ENCODE measurements around the gene SRXN1.
"Not testable (repeated sequence)": the region's sequence is repeated elsewhere in the genome, so short reads cannot be mapped to it uniquely, and the experiment has no call there.

The SRXN1 gene

DNA sequence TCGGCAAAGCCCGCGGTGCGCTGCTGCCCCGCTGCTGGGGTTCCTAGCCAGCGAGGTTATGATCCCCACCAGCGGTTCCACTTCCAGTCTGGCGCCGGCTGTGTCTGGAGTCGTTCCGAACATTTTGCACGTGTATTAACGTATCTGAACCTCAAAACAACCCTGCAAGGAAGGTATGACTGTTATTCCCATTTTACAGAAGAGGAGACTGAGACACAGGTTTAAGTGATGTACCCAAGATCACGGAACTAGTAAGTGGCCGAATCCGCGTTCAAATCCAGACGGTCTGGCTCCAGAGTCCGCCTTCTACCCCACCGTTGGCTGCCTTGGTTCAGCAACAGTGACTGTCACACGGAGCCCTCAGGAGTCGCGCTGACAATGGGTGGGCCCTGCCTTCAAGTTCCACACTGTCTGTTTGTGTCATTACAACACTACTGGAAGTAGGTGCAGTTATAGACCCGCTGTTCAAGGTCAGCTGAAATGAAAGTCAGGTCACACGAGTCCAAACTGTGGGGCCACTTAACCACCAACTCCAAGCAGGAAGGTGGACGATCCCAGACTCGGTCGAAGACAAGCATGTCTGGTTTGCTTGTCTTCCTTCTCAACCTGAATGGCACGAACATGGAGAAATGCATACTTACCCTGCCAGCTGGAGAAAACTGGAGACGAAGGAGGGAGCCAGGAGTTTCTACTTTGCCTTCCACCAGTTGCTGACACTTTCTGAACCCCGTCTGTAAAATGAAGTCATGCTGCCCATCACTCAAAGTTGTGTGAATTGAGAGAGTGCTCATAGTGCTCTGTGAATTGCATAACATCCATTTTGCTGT lies 803 bp upstream of the SRXN1 start:
- no peak for DNase-seq

GRCh38 chr20:652615-653109 lies 338 bp downstream of the SRXN1 start:
- no peak for DNase-seq

DNA sequence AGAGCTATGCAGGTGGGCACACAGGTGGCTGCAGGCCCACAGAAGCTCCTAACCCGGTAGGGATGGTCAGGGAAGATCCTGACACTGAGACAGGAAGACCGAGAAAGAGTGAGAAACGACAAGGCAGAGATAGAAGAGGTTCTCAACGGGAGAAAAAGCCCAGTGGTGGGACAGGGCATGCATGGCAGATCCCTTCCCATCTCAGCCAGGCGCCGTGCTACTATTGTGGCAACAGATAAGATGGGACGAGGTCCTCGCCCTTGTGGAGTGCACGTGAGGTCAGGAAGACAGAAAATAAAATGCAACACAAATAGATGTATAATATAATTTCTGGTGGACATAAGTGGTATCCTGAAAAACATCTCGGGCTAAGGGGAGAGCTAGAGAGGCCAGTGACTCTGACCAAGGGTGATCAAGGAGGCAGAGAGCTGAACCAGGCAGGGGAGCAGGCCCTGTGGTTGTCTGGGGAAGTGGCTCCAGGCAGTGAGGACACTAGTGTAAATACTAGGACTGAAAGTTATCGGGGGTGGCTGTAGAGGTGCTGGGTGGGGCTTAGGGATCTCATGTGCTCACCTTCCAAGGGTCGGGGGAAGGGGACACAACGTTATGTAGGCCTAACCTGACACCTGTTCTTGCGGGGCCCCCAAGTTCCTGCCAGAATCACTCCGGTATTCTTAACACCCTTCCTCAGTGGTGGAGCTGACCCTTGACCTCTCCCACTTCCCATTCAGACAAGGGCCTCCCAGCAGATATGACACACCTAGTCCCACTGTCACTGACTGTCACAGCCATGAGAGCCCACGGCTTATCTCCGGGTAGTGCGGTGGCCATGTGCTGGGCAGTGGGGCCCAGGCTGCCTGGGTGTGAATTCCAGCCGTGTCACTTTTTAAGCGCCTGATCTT lies 1.0 kb downstream of the SRXN1 start:
- DNase-seq = no peak

- DNase-seq = no peak
Measured at GRCh38 chr20:650954-651353, 2.0 kb downstream of the SRXN1 start.

DNA sequence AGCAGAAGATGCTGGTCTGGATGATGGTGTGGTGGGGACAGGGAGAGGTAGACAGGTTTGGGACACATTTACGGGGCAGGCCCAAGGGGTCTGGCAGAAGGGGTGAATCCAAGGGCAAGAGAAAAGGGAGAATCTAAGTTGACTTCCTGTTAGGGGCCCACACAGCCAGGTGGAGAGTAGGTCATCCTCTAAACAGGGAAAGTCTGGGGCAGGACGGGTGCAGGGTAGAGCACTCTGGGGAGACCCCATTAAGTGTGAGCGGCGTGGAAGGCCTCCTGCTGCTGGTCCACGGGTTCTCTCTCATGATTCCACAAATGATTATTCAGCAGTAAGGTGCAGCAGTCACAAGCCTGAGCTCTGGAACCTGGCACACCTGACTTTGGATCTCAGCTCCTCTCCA lies 2.7 kb downstream of the SRXN1 start:
- DNase-seq = no peak

GRCh38 chr20:647479-648019 lies 5.5 kb downstream of the SRXN1 start:
- DNase-seq = no peak

- DNase-seq = no peak
Measured at GRCh38 chr20:646868-647233, 6.1 kb downstream of the SRXN1 start.

DNA sequence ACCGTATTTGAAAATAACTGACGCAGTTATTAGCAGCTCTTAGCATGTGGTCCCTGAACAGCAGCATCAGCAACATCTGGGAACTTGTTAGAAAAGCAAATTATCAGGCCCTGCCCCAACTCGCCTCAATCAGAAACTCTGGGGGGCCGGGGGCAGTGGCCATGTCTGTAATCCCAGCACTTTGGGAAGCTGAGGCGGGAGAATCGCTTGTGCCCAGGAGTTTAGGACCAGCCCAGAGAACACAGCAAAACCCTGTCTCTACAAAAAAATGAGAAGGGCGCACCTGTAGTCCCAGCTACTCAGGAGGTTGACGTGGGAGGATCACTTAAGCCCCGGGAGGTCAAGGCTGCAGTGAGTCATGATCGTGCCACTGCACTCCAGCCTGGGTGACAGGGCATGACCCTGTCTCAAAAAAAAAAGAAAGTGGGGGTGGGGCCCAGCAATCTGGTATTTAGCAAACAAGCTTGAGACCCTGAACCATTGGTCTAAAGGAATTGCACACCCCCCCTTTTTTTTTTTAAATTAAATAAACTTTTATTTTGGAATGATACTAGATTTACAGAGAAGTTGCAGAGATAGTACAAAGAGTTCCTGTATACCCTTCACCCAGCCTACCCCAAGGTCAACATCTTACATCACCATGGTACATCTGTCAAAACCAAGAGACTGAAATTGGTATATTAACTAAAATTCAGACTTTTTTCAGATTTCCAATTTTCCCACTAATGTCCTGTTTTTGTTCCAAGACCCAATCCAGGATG lies 6.7 kb downstream of the SRXN1 start:
- no peak for DNase-seq

DNA sequence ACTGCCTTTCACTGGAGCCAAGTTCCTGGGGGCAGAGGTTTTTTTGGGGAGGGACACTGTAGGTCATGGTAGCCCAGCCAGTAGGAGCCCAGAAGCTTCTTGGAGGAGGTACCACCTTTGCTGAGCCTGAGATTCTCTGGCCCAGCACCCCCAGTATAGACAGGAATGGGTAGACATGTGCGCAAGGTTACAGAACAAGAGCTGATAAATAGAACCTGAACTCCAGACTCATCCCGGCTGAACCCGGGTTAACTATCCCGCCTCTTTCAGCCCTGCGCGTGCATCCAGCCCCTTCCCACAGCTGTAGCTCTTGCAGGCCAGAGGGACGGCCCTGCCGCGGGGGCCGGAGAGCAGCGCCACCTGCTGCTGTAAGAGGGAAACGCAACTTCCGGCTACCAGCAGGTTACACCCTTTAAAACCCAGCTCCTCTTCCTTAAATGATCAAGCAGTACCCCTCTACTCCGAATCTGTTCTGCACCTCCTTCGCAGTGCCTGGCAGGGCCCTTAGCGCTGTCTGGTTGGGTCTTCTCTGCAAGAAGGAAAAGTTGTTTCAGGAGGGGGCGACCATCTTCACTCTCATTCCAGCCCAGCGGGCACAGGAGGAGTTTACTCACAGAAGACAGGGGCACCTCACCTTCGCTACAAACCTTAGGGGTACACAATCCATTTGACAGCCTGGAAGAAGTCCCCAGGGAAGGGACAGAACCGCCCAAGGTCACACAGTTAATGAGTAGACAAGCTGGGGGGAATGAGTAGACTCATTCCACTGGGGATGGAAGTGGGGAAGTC lies 7.5 kb downstream of the SRXN1 start:
- DNase-seq = peak; percentile 79

- no peak for DNase-seq
Measured at GRCh38 chr20:644692-645317, 8.2 kb downstream of the SRXN1 start.

- no peak for DNase-seq
Measured at GRCh38 chr20:642398-643174, 10.4 kb downstream of the SRXN1 start.

- DNase-seq = not testable (repeated sequence)
Measured at GRCh38 chr20:642013-642397, 11.0 kb downstream of the SRXN1 start.

- DNase-seq = peak; percentile 31
Measured at GRCh38 chr20:641516-641875, 11.5 kb downstream of the SRXN1 start.

DNA sequence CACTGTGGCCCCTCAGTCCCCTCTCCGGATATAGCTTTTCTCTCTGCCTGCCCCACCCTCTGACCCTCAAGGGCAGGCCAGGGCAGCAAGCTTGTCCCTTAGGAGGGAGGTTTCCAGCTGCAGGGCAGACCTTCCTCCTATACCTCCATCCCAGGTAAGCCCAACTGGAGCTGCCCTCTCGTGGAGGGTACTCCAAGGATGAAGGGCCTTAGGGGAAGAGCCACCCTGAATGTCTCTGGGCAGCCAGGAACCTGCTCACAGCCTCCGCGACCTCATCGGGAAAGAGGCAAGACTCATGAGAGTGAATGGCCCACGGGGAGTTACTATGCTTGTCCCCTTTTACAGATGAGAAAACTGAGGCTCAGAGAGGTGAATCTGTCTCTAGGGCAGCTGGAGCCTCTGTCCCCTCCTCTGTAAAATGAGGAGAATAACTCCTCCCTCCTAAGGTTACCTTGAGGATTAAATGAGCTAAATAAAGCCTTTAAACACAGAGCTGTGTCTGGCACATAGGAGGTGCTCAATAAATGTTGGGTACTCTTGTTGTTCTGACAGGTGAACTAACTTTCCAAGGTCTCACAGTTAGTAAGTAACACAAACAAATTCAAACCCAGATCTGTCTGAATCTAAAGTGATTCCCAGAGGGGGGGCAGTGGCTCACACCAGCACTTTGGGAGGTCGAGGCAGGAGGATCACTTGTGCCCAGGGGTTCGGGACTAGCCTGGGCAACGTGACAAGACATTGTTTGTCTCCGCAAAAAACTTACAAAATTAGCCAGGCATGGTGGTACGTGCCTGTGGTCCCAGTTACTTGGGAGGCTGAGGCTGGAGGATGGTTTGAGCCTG lies 12.1 kb downstream of the SRXN1 start:
- DNase-seq = no peak

- no peak for DNase-seq
Measured at GRCh38 chr20:638579-638978, 14.4 kb downstream of the SRXN1 start.

GRCh38 chr20:637559-637958 lies 15.4 kb downstream of the SRXN1 start:
- DNase-seq = no peak

DNA sequence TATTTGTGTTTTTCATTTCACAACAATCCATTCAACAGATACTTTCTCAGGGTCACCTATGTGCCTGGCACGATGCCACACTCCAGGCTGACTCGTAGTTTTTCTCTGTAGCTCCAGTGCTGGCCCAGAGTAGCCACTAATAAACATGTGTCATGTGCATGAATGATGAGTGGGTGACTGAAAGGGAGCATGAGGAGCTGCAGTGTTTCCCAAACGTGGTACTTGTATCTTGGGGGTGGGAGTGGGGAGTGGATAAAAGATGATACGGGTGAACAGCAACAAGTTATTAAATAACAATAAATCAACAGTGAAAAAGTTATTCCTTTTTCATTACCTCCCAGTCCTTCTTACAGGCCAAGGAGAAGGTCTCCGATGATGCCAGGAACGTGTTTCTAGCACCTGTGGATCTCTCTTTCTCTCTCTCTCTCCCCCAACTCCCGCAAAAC lies 17.1 kb downstream of the SRXN1 start:
- DNase-seq = no peak

DNA sequence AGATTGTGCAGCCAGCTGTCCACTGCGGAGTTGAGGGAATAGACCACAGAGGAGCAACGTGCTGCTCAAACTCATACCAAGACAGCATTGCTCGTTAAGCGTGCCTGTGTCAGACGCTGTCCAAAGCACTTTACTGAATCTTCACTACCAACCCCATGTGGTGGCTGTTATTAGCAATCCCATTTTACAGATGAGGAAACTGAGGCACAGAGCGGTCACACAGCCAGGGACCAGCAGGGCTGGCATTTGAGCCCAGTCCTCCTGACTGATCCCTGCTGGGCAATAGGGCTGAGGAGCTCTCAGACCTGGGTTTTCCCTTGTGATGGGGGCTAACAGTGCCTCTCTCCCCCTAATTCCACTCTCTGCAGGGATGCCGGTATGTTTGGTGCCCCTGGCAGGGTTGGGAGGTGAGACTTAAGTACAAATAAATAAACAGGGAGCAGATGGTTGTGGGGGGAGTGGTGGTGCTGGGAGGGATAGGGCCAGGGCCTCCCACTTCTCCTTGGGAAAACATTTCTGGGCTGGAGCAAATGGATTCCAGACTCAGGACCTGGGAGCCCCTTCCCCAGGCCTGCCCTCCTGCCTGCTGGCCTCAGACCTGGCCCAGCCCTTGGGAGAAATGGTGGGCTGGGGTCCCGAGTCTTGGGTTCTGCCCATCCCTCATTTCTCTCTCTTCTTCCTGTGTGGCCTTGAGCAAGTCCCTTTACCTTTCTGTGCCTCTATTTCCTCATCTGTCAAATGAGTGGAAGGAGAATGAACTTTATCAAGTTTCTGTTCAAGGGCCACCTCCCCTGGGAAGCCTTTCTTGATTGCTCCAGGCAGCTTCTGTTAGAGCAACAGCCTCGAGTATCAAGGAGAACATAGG lies 17.7 kb downstream of the SRXN1 start:
- DNase-seq = no peak

All from NCI-H748 treated with DMSO at 0.1 percent for 48 hours (cell line).